CD4-positive, alpha-beta T cell (primary cell): ENCODE measurements around the gene SPATS2L. TPM values are rescaled to one million over a fixed set of nuclear protein-coding genes. Genes with fewer than 3 reads are reported as not detected.

Source experiments
- ATAC-seq: fragments of 200-7000 bp; cut with Tn5 transposase; one replicate; pipeline ENCODE4 v1.10.0; 2022; ENCODE audit warnings: mild to moderate bottlenecking; ENCODE audit not compliant: poor library complexity
- CTCF ChIA-PET: fragments of 350-600 bp; sonication (Branson Sonifier 250); formaldehyde crosslinking; loops from one replicate; lab custom pipeline; 2021; ENCODE audit warnings: antibody characterized with exemption, inconsistent platforms; lab: Charles Lee
- POLR2A ChIA-PET: fragments of 350-600 bp; sonication (Branson Sonifier 250); formaldehyde crosslinking; loops from one replicate; lab custom pipeline; 2021; ENCODE audit warnings: antibody characterized with exemption, inconsistent platforms; lab: Charles Lee
- DNase-seq, 14 experiments: peaks; one replicate each; pipeline ENCODE4 v3.0.0-alpha.2; 2013 to 2020; ENCODE audit warnings: mixed read lengths in 2 of 14
- H3K27ac ChIP-seq, 2 donors: one replicate each; pipeline versions ENCODE4 v1.5.1 to v1.7.0; 2013; ENCODE audit warnings: low read length in 2 of 2, low read depth in 1 of 2, mild to moderate bottlenecking in 1 of 2
- H3K27me3 ChIP-seq, 2 experiments: 1 replicate in 1 of 2; 2 replicates in 1 of 2; pipeline versions ENCODE4 v1.6.1 to v1.7.0; 2013; ENCODE audit warnings: low read length in 2 of 2, control low read depth in 1 of 2, mild to moderate bottlenecking in 1 of 2, moderate library complexity in 1 of 2; ENCODE audit not compliant: insufficient read depth in 2 of 2, control insufficient read depth in 1 of 2
- H3K36me3 ChIP-seq: one replicate; pipeline ENCODE4 v1.6.1; 2013; ENCODE audit warnings: low read length, control low read depth; ENCODE audit not compliant: insufficient read depth
- H3K4me1 ChIP-seq: one replicate; pipeline ENCODE4 v1.6.1; 2013; ENCODE audit warnings: low read length, control low read depth; ENCODE audit not compliant: insufficient read depth
- H3K4me3 ChIP-seq: one replicate; pipeline ENCODE4 v1.5.1; 2013; ENCODE audit warnings: mild to moderate bottlenecking, low read length, moderate library complexity
- H3K9me3 ChIP-seq, 2 experiments: 1 replicate in 1 of 2; 2 replicates in 1 of 2; pipeline versions ENCODE4 v1.6.1 to v1.7.0; 2013; ENCODE audit warnings: low read length in 2 of 2, mild to moderate bottlenecking in 2 of 2, control low read depth in 1 of 2, moderate library complexity in 1 of 2; ENCODE audit not compliant: control insufficient read depth in 1 of 2, insufficient read depth in 1 of 2
- H3K27ac Mint-ChIP-seq: one replicate; pipeline ENCODE4 v1.8.0; 2020; ENCODE audit warnings: mixed read lengths
- H3K27me3 Mint-ChIP-seq: one replicate; pipeline ENCODE4 v1.8.0; 2021; ENCODE audit warnings: mixed read lengths
- H3K36me3 Mint-ChIP-seq: one replicate; pipeline ENCODE4 v1.8.0; 2021; ENCODE audit warnings: low read depth, mixed read lengths
- H3K4me1 Mint-ChIP-seq: one replicate; pipeline ENCODE4 v1.8.0; 2021; ENCODE audit warnings: low read depth, mixed read lengths
- H3K4me3 Mint-ChIP-seq: one replicate; pipeline ENCODE4 v1.8.0; 2020; ENCODE audit warnings: mild to moderate bottlenecking, mixed read lengths
- H3K9me3 Mint-ChIP-seq: one replicate; pipeline ENCODE4 v1.8.0; 2020; ENCODE audit warnings: mixed read lengths
- CTCF ChIP-seq: fragments of 200-600 bp; IDR thresholded peaks from one replicate; pipeline ENCODE4 v1.8.0; 2022; ENCODE audit warnings: antibody characterized with exemption, mild to moderate bottlenecking
- intact Hi-C, 2 experiments: fragments of 100-400 bp; cut with DNase I in 1 of 2; cut with micrococcal nuclease in 1 of 2; formaldehyde crosslinking; loops; one replicate each; pipeline versions ENCODE4 v1.15.1 to v1.9.0; 2023 to 2025; cut with DNase I, micrococcal nuclease
- total RNA-seq, 174 experiments: library from RNA in 2 of 174; stranded (reverse) in 2 of 174; gene quantifications; one replicate each; pipeline ENCODE4 v1.2.3 and lab custom pipeline; 2021 to 2026

The SPATS2L gene
- total RNA-seq, 2 experiments from 2014 or later: 4.0 to 4.4 TPM

DNA sequence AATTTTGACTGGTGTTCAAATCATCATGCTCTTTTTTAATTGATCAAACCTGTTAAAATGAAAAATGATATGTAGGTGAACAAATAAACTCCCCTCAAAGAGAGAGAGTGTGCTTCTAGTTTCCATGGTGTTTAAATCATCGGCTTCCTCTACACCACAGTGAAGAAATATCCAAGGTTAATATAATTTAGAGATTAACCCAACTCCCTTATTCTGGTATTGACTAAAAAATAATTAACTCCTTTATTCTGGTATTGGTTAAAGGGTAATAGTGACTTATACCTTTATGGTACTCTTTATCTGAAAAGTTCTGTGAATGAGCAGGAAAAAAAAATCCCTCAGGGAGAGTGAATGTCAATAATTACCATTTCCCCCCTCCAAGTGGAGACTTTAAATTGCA is 93.1 kb downstream of the SPATS2L start:
- H3K4me1 ChIP-seq: no peaks in the 10 kb centered on the region
- no peaks in the 10 kb centered on the region for H3K4me1 Mint-ChIP-seq
- intact Hi-C loops: loop anchor here in 1 of 2 experiments (5.0 kb wide), 1 partner anchor 52 kb away; no protein-coding TSS in a partner anchor
- no peak for TF ChIP-seq CTCF
- ATAC-seq (no peak), DNase-seq (no peak)
- H3K27ac Mint-ChIP-seq: no peak overlapping the region
- no peak overlapping the region for H3K4me3 ChIP-seq
- H3K4me3 Mint-ChIP-seq: no peak overlapping the region
- H3K9me3 ChIP-seq: no peaks in the 10 kb centered on the region
- H3K27ac ChIP-seq: no peak overlapping the region
- H3K27me3 ChIP-seq: no peaks in the 10 kb centered on the region
- no peaks in the 10 kb centered on the region for H3K36me3 Mint-ChIP-seq
- no peaks in the 10 kb centered on the region for H3K9me3 Mint-ChIP-seq
- ChIA-PET POLR2A (no interaction called here), CTCF (no interaction called here)
- no peaks in the 10 kb centered on the region for H3K36me3 ChIP-seq
- no peaks in the 10 kb centered on the region for H3K27me3 Mint-ChIP-seq

GRCh38 chr2:200403814-200404213 is 97.3 kb downstream of the SPATS2L start:
- no peak overlapping the region for H3K4me3 Mint-ChIP-seq
- H3K9me3 ChIP-seq: no peaks in the 10 kb centered on the region
- no peaks in the 10 kb centered on the region for H3K27me3 ChIP-seq
- no peak overlapping the region for H3K4me3 ChIP-seq
- no peak overlapping the region for H3K27ac Mint-ChIP-seq
- CTCF ChIA-PET: no interaction called here
- DNase-seq (no peak), ATAC-seq (no peak)
- no peaks in the 10 kb centered on the region for H3K4me1 Mint-ChIP-seq
- H3K36me3 Mint-ChIP-seq: no peaks in the 10 kb centered on the region
- H3K9me3 Mint-ChIP-seq: no peaks in the 10 kb centered on the region
- intact Hi-C loops: loop anchor here in 1 of 2 experiments (5.0 kb wide), 1 partner anchor 57 kb away; no protein-coding TSS in a partner anchor
- no peaks in the 10 kb centered on the region for H3K27me3 Mint-ChIP-seq
- POLR2A ChIA-PET: no interaction called here
- no peaks in the 10 kb centered on the region for H3K36me3 ChIP-seq
- no peak overlapping the region for H3K27ac ChIP-seq
- peaks cover 9% of the 10 kb centered on the region for H3K4me1 ChIP-seq
- TF ChIP-seq CTCF: no peak

DNA sequence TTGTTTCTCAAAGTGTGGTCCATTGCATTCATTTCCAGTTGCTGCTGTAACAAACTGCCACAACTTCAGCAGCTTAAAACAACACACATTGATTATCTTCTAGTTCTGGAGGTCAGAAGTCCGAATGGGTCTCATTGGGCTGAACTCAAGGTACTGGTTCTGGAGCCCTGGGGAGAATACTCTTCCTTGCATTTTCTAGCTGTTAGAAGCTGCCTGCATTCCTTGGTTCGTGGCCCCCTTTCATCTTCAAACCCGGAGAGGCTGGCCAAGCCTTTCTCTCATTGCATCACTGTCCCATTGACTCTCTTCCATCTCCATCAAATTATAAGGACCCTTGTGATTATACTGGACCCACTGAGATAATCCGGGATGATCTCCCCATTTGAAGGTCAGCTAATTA is 98.1 kb downstream of the SPATS2L start:
- no peak for DNase-seq
- Histone ChIP-seq H3K4me3 (no peak overlapping the region), H3K27me3 (no peaks in the 10 kb centered on the region), H3K36me3 (no peaks in the 10 kb centered on the region), H3K27ac (no peak overlapping the region), H3K9me3 (no peaks in the 10 kb centered on the region), H3K4me1 (peaks cover 10% of the 10 kb centered on the region)
- ChIA-PET CTCF (no interaction called here), POLR2A (no interaction called here)
- no peak for TF ChIP-seq CTCF
- intact Hi-C loops: loop anchor here in 1 of 2 experiments (5.0 kb wide), 1 partner anchor 57 kb away; no protein-coding TSS in a partner anchor
- Mint-ChIP-seq H3K4me1 (no peaks in the 10 kb centered on the region), H3K36me3 (no peaks in the 10 kb centered on the region), H3K27me3 (no peaks in the 10 kb centered on the region), H3K4me3 (no peak overlapping the region), H3K9me3 (no peaks in the 10 kb centered on the region), H3K27ac (no peak overlapping the region)
- no peak for ATAC-seq
